GM19455 (cell line): ENCODE measurements around the gene DMD.

Experiments used
- ATAC-seq: cut with Tn5 transposase; IDR thresholded peaks from one replicate; pipeline ENCODE4 v1.9.1; 2021; ENCODE audit not compliant: unreplicated experiment

DMD gene

DNA sequence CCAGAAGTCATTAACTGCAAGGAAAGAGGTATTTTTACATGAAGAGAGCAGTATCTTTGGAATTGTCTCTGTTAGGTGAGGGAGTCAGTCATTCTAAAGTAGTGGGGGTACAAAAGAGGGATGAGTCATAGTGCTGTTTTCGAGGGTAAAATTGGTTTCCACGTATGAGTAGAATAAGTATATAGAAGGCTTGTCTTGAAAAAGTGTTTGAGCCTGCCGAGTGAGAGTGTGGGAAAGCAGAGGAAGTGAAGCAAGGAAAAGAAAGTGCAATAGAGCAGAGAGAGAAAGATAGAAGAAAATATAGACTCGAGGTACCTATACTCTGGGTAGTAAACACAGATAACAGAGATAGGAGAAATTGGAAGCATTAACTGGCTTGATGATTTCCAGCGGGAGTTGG lies 696.4 kb downstream of the DMD start:
- no peak for ATAC-seq

- ATAC-seq, result no peak
These were observed 709.7 kb downstream of the DMD start for GRCh38 chrX:32501606-32502005.

DNA sequence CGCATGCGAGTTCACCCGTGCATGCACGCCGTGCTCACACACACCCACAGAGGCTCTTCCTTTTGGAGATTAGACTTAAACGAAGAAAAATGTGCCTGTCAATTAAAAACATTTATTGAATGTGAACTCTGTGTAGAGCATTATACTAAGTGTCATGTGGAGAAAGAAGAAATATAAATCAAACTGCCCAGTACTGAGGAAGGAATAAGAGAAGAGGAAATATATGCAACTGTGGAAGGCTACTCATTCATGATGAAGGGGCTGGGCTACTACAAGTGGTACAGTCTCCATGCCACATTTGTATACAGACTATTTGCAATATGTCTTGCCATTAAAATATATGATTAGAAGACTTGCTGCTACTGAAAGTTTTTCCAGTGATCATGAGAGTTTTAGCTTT lies 714.7 kb downstream of the DMD start:
- no peak for ATAC-seq

GRCh38 chrX:32495855-32496254 lies 715.5 kb downstream of the DMD start:
- no peak for ATAC-seq

DNA sequence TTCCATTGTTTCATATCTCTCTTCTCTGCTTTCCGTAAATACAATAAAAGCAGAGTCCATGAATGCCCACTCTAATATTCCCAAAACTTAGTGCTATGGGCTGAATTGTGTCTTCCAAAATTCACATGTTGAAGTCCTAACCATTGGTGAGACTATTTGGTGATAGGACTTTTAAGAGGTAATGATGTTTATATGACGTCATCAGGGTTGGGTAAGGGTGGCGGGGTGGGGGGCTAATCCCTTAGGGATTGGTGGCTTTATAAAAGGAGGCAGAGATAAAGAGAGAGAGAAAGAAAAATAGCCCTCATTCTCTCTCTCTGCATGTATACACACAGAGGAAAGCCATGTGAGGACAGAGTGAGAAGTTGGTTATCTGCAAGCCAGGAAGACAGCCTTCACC lies 722.2 kb downstream of the DMD start:
- no peak for ATAC-seq

GRCh38 chrX:32483534-32484136 lies 727.7 kb downstream of the DMD start:
- ATAC-seq, result no peak

DNA sequence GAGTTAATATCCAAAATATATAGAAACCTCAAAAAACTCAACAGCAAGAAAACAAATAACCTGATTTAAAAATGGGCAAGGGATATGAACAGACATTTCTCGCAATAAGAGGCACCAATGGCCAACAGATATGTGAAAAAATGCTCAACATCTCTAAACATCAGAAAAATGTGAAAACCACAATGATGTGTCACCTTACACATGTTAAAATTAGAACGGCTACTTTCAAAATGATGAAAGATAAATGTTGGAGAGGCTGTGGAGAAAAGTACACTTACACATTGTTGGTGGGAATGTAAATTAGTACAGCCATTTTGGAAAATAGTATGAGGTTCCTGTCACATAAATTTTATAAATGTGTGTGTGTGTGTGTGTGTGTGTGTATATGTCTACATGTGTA lies 731.3 kb downstream of the DMD start:
- no peak for ATAC-seq

DNA sequence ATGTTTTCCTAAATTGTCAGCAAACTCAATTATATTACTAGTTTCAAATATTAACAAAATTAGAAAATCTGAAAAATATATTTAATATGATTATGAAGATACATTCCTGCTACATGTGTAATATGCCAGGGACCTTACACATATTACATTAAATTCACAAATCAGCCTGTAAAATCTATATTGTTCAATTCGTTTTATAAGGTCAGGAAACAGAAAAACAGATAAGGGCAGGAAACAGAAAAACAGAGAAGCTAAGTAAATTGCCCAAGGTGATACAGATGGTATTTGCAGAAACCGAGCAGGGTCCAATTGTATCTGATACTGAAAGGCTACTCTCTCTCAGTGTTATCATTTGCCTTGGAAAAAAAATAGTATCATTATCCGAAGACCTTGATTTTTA lies 739.0 kb downstream of the DMD start:
- ATAC-seq, result no peak

DNA sequence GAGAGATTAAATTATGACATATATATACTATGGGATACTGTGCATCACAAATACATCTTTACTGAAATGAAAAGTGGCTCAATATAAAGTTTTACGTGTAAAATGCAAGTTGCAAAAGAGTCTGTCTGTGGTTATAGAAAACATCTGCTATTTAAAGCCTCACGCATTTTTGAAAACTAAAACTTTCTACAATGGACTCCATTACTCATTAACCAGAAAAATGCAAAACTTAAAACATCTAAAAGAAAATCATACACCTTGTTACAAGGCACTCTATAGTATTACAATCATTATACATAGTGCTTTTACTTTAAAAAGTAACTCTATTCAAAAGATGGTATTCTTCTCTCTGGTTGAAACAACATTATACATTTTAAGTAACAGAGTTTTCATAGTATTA lies 755.6 kb downstream of the DMD start:
- no peak for ATAC-seq

DNA sequence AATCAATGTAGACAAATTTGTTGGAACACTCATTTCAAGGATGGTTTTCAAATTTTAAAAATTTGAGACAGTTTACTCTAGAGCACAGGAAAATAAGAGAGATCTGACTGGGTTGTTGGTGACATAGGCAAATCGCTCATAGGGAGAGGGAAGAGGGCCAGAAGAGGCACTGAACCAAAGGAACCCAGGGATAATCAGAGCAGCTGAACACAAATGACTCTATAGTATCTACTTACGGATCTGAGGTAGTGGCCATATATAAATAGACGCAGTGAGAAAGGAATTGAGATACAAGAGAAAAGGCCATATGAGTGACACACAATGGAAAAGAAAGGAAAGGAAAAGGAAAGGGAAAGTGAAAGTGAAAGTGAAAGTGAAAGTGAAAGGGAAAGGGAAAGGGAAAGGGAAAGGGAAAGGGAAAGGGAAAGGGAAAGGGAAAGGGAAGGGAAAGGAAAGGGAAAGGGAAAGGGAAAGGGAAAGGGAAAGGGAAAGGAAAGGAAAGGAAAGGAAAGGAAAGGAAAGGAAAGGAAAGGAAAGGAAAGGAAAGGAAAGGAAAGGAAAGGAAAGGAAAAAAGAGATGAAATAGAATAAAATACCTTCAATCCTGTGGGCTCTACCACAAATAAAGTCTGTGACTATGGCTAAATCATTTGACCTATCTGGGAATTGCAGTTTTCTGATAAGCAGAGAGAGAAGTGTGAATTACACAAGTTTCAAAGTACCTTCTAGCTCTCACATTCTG lies 759.2 kb downstream of the DMD start:
- ATAC-seq, result no peak

DNA sequence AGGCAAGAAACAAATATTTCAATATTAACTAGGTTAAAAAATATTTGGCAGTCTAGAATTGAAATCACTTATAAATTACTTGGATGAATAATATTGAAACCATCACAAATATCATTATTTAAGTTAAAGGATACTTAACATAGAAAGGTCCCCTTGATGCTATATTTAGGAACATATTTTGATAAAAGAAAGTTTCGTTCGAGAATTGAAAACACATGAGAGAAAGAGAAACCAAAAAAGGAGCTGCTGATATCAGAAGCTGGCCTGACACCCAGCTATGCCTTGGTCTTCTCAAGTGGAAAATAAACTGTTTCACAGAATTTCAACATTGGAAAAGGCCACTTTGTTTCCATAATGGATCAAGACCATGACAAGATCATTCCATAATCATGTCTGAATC lies 762.4 kb downstream of the DMD start:
- peak; percentile 67 for ATAC-seq

- ATAC-seq, result peak; percentile 99
These were observed 763.0 kb downstream of the DMD start for GRCh38 chrX:32448320-32448719.

GRCh38 chrX:32447640-32448039 lies 763.7 kb downstream of the DMD start:
- no peak for ATAC-seq

DNA sequence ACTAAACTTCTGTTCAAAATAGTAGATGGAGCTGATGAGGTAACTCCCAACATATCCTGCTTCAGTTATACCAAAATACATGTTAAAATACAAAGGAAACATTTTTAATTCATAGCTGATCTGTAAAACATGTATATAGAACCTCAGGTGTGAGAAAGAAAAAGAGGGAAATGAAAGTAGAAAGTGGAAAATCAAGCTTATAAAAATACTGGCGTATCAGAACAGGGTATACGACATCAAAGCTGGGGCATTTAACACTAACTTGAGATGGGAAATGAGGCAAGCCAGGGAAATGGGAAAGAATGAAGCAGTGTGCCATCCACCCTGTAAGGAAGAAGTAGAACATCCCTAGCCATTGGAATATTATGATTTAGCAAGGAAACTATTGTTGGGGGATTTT lies 767.5 kb downstream of the DMD start:
- ATAC-seq, result no peak

DNA sequence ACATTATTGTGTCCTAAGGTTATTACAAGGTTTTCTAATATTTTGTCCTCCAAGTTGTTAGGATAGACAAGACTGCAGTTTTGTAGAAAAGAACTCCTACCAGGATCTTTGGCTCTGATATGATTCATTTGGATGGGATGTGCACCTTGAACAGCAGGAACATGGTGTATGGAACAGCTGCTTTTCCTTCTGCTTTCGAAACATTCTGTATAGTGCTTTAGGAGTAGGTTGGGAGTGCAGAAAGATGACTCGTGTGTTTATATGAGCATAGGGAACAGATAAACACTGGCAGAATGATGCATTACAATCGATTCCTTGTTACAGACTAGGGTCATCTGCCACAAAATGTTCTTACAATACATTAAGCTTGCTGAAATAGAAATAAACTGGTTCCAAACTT lies 790.1 kb downstream of the DMD start:
- no peak for ATAC-seq

DNA sequence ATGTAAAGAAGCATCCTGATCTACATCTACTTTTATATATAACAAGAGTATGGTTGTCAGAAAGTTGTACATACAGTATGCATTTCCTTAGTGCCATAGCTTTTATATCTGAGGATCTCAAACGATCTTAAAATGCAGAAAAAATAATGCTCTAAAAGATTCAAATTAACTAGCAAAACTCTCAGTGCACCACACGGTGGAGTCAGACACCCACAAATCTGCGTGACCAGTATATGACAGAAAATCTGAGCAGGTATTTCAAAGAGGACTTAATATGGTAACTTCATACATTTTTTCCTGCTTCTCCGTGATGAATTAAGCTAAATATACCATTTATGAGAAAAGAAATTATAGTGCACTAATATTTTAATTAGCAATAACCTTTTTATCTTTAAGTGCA lies 803.0 kb downstream of the DMD start:
- no peak for ATAC-seq

GRCh38 chrX:32397562-32398216 lies 813.7 kb downstream of the DMD start:
- ATAC-seq, result no peak

- no peak for ATAC-seq
These were observed 815.5 kb downstream of the DMD start for GRCh38 chrX:32395878-32396277.

- no peak for ATAC-seq
These were observed 818.7 kb downstream of the DMD start for GRCh38 chrX:32392655-32393054.

- no peak for ATAC-seq
These were observed 840.7 kb downstream of the DMD start for GRCh38 chrX:32370456-32371205.

DNA sequence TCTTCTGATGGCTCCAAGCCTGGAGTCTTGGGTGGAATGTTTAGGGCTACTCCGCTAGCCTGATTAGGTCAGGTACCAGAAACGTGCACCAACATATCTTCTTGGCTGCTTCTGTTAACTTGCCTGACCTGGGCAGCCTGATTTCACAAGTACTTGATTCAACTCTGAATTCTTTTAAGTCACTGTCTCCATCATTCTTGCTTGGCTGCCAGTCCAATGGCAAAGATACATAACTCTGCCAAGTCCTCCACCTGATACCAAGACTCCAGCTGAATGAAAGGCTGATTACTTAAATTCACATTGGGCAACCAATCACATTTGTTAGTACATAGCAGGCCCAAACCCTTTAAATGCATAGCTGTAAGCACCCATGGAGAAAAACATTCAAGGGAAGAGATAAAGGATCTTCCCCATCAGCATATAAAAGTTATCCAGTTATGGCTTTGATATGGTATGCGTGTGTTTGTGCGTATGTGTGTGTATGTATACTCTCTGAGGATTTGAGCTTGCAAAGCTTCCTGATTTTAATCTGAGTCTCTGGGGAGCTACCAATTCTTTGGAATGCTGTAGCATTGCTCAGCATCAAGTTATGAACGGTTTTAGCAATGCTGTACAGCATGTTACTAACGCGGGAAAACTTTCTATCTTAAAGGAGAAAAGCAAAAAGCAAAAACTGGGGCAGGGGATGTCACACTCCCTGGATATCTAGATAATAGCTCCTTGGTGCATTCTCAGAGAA lies 917.2 kb downstream of the DMD start:
- ATAC-seq, result no peak
